Measurements from ENCODE around the gene ZBTB34.

- no peak for TF ChIP-seq CTCF (IDR thresholded peaks at IDR 0.05; ENCODE audit: insufficient read depth, low read length, poor library complexity, severe bottlenecking)
- TF ChIP-seq EZH2phosphoT487 (conservative IDR thresholded peaks at IDR 0.05; ENCODE audit: low read length), result no peak
Observed at GRCh38 chr9:126854734-126855133, 5.7 kb upstream of the ZBTB34 start.
